GM10266 (cell line): ENCODE measurements around the gene CLNK.

Source experiments
- DNase-seq: peaks from one replicate; pipeline ENCODE4 v3.0.0; 2012; ENCODE audit errors: extremely low spot score
- CTCF ChIP-seq: IDR thresholded peaks from 2 replicates; pipeline ENCODE4 v1.5.1; 2012; ENCODE audit warnings: mild to moderate bottlenecking, low read depth; ENCODE audit not compliant: control insufficient read depth, insufficient read depth; ENCODE audit errors: missing control alignments

CLNK gene

DNA sequence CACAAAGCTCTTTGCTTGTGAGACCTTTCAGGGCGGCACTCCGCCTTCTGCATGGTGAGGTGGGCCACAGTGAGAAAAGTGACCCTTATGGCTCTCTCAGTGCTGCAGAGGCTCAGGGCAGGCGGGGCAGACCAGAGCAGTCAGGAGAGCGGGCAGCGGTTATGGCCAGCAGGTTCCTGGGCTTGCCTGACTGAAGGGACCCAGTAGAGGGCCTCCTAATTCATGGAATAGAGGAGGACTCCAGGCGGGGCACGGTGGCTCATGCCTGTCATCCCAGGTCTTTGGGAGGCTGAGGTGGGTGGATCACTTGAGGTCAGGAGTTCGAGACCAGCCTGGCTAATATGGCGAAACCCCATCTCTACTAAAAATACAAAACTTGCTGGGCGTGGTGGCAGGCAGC is 91.4 kb downstream of the CLNK start:
- no peak for DNase-seq
- peak; percentile 8 for TF ChIP-seq CTCF

GRCh38 chr4:10590896-10591295 is 93.7 kb downstream of the CLNK start:
- no peak for TF ChIP-seq CTCF
- no peak for DNase-seq

DNA sequence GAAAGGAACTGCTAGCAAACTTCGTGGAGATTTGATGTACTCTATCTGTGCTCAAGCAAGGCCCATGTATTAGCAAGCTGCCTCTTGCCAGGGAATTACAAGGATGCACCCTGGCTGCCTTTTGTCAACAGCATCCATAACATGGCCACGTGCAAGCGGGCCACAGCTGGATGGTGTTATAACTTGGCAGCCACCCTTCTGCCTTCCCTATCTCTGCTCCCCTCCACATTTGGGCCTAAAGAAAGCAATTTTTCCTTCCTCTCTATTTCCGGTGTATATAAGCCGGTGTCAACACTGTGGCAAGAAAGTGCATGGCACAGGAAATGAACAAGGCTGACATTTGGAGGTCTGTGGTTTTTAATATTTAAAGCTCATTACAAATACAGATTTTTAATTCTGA is 94.8 kb downstream of the CLNK start:
- no peak for TF ChIP-seq CTCF
- no peak for DNase-seq

DNA sequence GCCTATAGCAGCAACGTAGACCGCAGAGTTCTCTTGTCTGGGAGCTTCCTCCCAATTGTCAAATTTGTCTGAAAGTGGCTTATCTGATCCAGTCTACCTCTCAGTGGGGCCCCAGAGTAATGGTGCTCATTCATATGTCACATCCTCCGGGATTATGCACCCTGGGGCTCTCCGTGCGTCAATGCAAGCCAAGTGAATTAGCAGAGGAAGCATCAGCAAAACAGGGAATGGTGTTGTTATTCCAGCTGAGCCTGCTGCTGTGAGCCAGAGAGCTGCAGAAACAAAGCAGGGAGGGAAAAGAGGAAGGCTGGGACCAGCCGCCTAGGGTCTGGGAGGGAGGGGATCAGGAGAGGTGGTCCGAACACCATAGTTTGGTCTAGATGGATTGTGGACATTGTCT is 95.2 kb downstream of the CLNK start:
- no peak for DNase-seq
- TF ChIP-seq CTCF, result no peak

DNA sequence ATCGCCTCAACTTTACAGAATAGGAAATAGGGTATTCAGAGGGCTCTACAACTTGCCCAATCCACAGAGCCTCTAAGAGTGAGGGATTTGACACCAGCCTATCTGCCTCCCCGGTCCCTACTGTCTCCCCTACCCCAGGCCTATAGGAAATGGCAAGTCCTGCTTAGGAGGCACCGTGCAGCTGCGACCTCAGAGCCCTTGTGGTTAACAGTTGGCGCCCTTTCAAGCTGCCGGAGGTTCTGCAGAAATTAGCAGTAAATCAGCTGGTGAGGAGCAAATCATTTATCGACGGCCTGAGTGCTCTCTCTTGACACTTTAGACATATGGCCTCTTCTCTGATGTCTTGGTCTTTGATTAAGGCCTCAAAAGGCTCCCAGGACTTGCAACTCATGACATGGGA is 96.9 kb downstream of the CLNK start:
- TF ChIP-seq CTCF, result no peak
- no peak for DNase-seq

GRCh38 chr4:10587296-10587695 is 97.3 kb downstream of the CLNK start:
- DNase-seq, result no peak
- no peak for TF ChIP-seq CTCF

- peak; percentile 35 for DNase-seq
- no peak for TF ChIP-seq CTCF
Observed at GRCh38 chr4:10584042-10584441, 100.5 kb downstream of the CLNK start.
